GM06990 (cell line): ENCODE results near the gene ZNF710.
"Not testable (repeated sequence)": the region's sequence is repeated elsewhere in the genome, so short reads cannot be mapped to it uniquely, and the experiment has no call there.

ENCODE experiments used
- DNase-seq: peaks from one replicate; pipeline ENCODE4 v3.0.0-alpha.2; 2011; ENCODE audit not compliant: insufficient read length; ENCODE audit errors: extremely low read depth
- H3K27me3 ChIP-seq: replicated peaks from 2 replicates; pipeline ENCODE4 v1.6.0; 2011; ENCODE audit warnings: low read length; ENCODE audit not compliant: control insufficient read depth, insufficient read depth
- H3K36me3 ChIP-seq: 2 replicates; pipeline ENCODE4 v1.5.1; 2011; ENCODE audit warnings: low read length; ENCODE audit not compliant: control insufficient read depth, insufficient read depth
- H3K4me3 ChIP-seq: replicated peaks from 2 replicates; pipeline ENCODE4 v1.5.1; 2011; ENCODE audit warnings: low read depth, mild to moderate bottlenecking, control low read depth, low read length
- TF ChIP-seq, protein P1 (sequence below): IDR thresholded peaks from 2 replicates; pipeline ENCODE4 v1.5.1; 2011; ENCODE audit warnings: low read length, control low read depth, mild to moderate bottlenecking, inconsistent platforms; ENCODE audit not compliant: insufficient read depth, poor library complexity, severe bottlenecking

Gene ZNF710

GRCh38 chr15:90101969-90102890, 101.1 kb downstream of the ZNF710 start, which contains the start of gene IDH2:
Gene IDH2 (minus strand): TSS chr15:90102468. CDS start chr15:90102390, 78 bp downstream.
- Histone ChIP-seq H3K4me3 (peak within 1 kb of the TSS; percentile 71), H3K27me3 (no peaks in the 10 kb centered on the region), H3K36me3 (no peaks in the 10 kb centered on the region)
- TF ChIP-seq, protein P1, sequence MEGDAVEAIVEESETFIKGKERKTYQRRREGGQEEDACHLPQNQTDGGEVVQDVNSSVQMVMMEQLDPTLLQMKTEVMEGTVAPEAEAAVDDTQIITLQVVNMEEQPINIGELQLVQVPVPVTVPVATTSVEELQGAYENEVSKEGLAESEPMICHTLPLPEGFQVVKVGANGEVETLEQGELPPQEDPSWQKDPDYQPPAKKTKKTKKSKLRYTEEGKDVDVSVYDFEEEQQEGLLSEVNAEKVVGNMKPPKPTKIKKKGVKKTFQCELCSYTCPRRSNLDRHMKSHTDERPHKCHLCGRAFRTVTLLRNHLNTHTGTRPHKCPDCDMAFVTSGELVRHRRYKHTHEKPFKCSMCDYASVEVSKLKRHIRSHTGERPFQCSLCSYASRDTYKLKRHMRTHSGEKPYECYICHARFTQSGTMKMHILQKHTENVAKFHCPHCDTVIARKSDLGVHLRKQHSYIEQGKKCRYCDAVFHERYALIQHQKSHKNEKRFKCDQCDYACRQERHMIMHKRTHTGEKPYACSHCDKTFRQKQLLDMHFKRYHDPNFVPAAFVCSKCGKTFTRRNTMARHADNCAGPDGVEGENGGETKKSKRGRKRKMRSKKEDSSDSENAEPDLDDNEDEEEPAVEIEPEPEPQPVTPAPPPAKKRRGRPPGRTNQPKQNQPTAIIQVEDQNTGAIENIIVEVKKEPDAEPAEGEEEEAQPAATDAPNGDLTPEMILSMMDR: no peak
- peak; percentile 89 for DNase-seq

DNA sequence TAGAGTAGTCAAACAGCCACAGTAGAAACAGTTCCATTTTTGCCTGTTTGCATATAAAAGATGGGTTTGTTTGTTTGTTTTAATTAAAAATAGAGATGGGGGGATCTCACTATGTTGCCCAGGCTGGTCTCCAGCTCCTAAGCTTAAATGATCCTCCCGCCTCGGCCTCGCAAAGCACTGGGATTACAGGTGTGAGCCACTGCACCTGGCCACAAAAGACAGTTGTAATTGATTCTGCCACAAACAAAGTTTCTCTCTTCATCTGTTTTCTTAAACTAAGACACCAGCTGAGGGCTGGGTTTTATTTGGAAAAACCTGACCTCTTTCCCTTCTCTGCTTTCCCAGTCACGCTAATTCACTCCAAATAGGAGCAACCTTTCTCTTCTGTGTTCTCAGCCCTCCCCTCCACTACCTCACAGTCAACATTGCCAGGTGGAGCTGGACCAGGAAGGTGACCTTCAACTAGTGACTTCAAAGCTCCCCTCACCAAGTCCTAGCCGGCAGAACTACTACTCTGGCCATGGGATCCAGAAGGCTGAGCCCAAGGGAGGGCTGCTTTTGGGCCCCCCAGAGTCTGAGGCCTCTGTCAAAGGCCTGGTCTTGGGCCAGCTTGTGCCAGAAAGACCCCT, 102.7 kb downstream of the ZNF710 start:
- no peak for DNase-seq
- H3K36me3 ChIP-seq: no peaks in the 10 kb centered on the region
- H3K27me3 ChIP-seq: no peaks in the 10 kb centered on the region
- TF ChIP-seq, protein P1: no peak
- no peak overlapping the region for H3K4me3 ChIP-seq

GRCh38 chr15:90104551-90104950, 103.4 kb downstream of the ZNF710 start:
- no peaks in the 10 kb centered on the region for H3K27me3 ChIP-seq
- TF ChIP-seq, protein P1: no peak
- no peak for DNase-seq
- no peak overlapping the region for H3K4me3 ChIP-seq
- H3K36me3 ChIP-seq: no peaks in the 10 kb centered on the region

- Histone ChIP-seq H3K27me3 (no peaks in the 10 kb centered on the region), H3K4me3 (no peak overlapping the region), H3K36me3 (no peaks in the 10 kb centered on the region)
- TF ChIP-seq, protein P1: no peak
- no peak for DNase-seq
Measured at GRCh38 chr15:90105521-90105920, 104.4 kb downstream of the ZNF710 start.

- H3K36me3 ChIP-seq: no peaks in the 10 kb centered on the region
- DNase-seq: no peak
- TF ChIP-seq, protein P1: no peak
- H3K27me3 ChIP-seq: no peaks in the 10 kb centered on the region
- no peak overlapping the region for H3K4me3 ChIP-seq
Measured at GRCh38 chr15:90106522-90107117, 105.5 kb downstream of the ZNF710 start.

- DNase-seq, H3K36me3 ChIP-seq, H3K27me3 ChIP-seq, H3K4me3 ChIP-seq: not testable (repeated sequence)
Measured at GRCh38 chr15:90108038-90108437, 106.9 kb downstream of the ZNF710 start.

- DNase-seq, H3K4me3 ChIP-seq, H3K36me3 ChIP-seq, H3K27me3 ChIP-seq: not testable (repeated sequence)
Measured at GRCh38 chr15:90109163-90109751, 108.1 kb downstream of the ZNF710 start.
